Neural cell (in vitro differentiated cells): ENCODE results near the gene PKDCC.

Experiments used
- CTCF ChIP-seq: fragments of 450-650 bp; IDR thresholded peaks from 2 replicates; pipeline ENCODE4 v1.5.1; 2014; ENCODE audit warnings: antibody characterized with exemption, mild to moderate bottlenecking, moderate library complexity; ENCODE audit not compliant: poor library complexity, severe bottlenecking
- EP300 ChIP-seq: fragments of 450-650 bp; conservative IDR thresholded peaks from 2 replicates; pipeline ENCODE4 v1.6.1; 2014; ENCODE audit warnings: antibody characterized with exemption, mild to moderate bottlenecking, moderate library complexity; ENCODE audit not compliant: poor library complexity, severe bottlenecking
- EZH2 ChIP-seq: fragments of 200-600, 300-800 bp; shearing (Covaris generic), sonication (generic); IDR thresholded peaks from 2 replicates; pipeline ENCODE4 v1.6.1; 2014; ENCODE audit warnings: antibody characterized with exemption, low read length, borderline replicate concordance, mild to moderate bottlenecking; ENCODE audit not compliant: insufficient read depth, poor library complexity, severe bottlenecking
- POLR2AphosphoS5 ChIP-seq: IDR thresholded peaks from 2 replicates; pipeline ENCODE4 v1.6.1; 2012
- TF ChIP-seq, protein P1 (sequence below): IDR thresholded peaks from 2 replicates; pipeline ENCODE4 v1.6.1; 2012; ENCODE audit warnings: borderline replicate concordance

DNA sequence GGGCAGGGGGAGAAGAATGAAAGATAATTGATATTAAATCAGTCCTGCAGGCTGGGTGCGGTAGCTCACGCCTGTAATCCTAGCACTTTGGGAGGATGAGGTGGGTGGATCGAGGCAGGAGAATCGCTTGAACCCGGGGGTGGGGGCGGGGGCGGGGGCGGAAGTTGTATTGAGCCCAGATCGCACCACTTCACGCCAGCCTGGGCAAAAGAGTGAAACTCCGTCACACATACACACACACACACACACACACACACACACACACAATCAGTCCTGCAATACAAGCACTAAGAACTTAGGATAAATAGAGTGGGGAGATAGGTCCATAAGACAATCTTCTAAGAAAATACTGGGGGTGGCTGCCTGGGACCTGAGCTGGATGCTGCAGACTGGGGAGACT, 15.1 kb upstream of the PKDCC start:
- no peak for TF ChIP-seq CTCF
- TF ChIP-seq, protein P1, sequence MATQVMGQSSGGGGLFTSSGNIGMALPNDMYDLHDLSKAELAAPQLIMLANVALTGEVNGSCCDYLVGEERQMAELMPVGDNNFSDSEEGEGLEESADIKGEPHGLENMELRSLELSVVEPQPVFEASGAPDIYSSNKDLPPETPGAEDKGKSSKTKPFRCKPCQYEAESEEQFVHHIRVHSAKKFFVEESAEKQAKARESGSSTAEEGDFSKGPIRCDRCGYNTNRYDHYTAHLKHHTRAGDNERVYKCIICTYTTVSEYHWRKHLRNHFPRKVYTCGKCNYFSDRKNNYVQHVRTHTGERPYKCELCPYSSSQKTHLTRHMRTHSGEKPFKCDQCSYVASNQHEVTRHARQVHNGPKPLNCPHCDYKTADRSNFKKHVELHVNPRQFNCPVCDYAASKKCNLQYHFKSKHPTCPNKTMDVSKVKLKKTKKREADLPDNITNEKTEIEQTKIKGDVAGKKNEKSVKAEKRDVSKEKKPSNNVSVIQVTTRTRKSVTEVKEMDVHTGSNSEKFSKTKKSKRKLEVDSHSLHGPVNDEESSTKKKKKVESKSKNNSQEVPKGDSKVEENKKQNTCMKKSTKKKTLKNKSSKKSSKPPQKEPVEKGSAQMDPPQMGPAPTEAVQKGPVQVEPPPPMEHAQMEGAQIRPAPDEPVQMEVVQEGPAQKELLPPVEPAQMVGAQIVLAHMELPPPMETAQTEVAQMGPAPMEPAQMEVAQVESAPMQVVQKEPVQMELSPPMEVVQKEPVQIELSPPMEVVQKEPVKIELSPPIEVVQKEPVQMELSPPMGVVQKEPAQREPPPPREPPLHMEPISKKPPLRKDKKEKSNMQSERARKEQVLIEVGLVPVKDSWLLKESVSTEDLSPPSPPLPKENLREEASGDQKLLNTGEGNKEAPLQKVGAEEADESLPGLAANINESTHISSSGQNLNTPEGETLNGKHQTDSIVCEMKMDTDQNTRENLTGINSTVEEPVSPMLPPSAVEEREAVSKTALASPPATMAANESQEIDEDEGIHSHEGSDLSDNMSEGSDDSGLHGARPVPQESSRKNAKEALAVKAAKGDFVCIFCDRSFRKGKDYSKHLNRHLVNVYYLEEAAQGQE: no peak
- no peak for TF ChIP-seq EP300
- TF ChIP-seq POLR2AphosphoS5: no peak
- no peak for TF ChIP-seq EZH2
